ENCODE results near the gene NOVA2.

Gene NOVA2

GRCh38 chr19:45968626-45969025 is 5.0 kb downstream of the NOVA2 start:
- in situ Hi-C loops (cut with MboI; ENCODE audit: low sequenced_read_pairs) = no loop called here

DNA sequence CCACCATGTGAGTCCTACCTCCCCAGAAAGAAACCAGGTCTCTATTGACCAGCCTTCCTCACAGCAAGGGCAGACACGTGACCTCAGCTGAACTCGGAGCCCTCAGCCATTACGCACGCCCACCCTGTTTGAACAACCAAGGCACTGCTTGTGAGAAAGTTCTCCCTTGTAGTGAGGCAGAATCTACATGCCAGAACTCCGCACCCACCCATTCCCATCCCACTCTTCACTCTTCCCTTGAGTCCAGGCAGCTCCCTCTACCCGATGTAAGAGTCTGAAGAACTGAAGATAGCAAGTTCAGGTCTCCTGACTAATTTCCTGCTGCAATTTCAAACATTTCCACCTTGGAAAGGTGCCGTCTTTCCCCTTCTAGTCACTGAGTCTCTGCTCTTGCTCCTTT is 6.4 kb downstream of the NOVA2 start:
- in situ Hi-C loops (cut with MboI; ENCODE audit: low sequenced_read_pairs) = no loop called here

DNA sequence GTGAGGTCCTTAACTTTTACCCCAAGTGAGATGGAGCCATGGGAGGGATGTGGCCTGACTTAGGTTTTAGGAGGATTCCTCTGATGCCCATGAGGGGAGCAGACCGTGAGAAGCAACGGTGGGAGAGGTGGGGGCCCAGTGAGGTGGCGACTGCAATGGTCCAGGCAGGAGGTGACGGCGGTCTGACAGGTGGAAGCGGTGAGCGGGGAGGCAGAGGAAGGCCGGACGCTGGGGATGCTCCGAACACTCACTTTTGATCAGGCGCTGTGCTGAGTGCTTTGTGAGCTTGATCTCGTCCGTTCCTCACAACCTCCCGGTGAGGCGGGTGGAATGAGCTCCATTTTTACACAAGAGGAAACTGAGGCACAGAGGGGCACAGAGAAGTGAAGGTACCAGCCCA is 11.6 kb downstream of the NOVA2 start:
- in situ Hi-C loops (cut with MboI; ENCODE audit: low sequenced_read_pairs) = no loop called here

GRCh38 chr19:45960595-45961235 is 12.9 kb downstream of the NOVA2 start:
- in situ Hi-C loops (cut with MboI; ENCODE audit: low sequenced_read_pairs) = no loop called here

GRCh38 chr19:45959517-45960025 is 14.1 kb downstream of the NOVA2 start:
- in situ Hi-C loops (cut with MboI; ENCODE audit: low sequenced_read_pairs) = no loop called here

DNA sequence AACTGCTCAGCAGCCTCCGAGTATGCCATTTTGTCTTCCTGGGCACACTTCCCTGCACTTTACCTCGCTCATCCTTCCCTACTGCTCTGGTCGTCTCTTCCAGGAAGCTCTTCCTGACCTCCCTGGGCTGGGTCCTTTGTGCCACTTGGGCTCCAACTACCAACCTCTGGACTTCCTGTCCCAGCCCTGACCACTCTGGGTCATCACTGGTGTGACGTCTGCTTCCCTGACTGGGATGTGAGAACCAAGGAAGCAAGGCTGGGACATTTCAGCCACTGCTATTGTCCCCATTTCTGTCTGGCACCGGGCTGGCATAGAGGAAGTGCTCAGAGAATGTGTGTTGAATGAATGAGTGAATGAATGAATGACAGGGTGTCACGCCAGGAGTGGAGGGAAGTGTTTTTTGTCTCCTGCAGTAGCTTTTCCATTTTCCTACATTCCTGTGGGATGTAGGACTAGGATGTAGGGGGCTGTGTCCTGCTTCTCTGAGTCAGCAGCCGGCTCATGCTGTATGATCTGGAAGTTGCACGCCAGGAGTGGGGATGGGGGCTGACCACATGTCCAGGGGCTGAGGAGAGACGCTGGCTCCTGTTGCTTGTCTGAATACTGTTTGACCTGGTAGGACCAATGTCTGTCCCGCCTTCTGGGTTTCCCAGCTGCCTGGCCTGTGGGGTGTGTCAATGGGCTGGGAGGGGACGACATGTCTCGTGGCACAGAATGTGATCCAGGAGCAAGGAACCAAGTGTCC is 14.7 kb downstream of the NOVA2 start:
- in situ Hi-C loops (cut with MboI; ENCODE audit: low sequenced_read_pairs) = no loop called here

DNA sequence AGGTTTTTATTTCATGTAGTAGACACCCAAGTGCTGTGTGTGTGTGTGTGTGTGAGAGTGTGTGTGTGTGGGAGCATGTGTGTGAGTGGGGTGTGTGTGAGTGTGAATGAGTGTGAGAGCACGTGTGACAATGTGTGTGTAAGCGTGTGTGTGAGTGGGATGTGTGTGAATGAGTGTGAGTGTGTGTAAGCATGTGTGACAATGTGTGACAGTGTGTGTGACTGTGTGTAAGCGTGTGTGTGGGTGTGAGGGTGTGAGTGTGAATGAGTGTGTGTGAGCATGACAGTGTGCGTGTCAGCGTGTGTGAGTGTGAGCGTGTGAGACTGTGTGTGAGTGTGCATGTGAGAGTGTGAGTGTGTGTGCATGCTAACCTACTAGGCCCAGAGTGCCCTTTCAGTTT is 15.3 kb downstream of the NOVA2 start:
- in situ Hi-C loops (cut with MboI; ENCODE audit: low sequenced_read_pairs) = no loop called here

- in situ Hi-C loops (cut with MboI; ENCODE audit: low sequenced_read_pairs) = no loop called here
These were observed 17.6 kb downstream of the NOVA2 start for GRCh38 chr19:45955905-45956608.

GRCh38 chr19:45954156-45954555 is 19.5 kb downstream of the NOVA2 start:
- in situ Hi-C loops (cut with MboI; ENCODE audit: low sequenced_read_pairs) = no loop called here

GRCh38 chr19:45953676-45954075 is 20.0 kb downstream of the NOVA2 start:
- in situ Hi-C loops (cut with MboI; ENCODE audit: low sequenced_read_pairs) = no loop called here

GRCh38 chr19:45952686-45953505 is 20.8 kb downstream of the NOVA2 start:
- in situ Hi-C loops (cut with MboI; ENCODE audit: low sequenced_read_pairs) = no loop called here

DNA sequence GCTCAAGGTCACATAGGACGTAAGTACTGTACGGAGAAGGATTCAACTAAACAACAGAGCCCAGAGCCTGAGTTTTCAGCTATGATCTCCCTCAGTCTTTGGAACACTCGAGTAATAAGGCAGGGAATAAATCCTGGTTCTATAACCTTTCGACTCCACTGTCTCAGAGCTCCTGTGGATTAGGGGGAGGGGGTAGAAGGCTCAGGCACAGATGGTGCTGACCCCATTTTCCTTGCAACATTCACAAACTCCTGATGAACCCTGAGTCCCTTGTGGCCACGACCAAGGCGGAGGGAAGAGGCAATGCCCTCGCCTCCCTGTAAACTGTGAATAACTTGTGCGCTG is 21.4 kb downstream of the NOVA2 start:
- in situ Hi-C loops (cut with MboI; ENCODE audit: low sequenced_read_pairs) = no loop called here

GRCh38 chr19:45947926-45948325 is 25.7 kb downstream of the NOVA2 start:
- in situ Hi-C loops (cut with MboI; ENCODE audit: low sequenced_read_pairs) = no loop called here

DNA sequence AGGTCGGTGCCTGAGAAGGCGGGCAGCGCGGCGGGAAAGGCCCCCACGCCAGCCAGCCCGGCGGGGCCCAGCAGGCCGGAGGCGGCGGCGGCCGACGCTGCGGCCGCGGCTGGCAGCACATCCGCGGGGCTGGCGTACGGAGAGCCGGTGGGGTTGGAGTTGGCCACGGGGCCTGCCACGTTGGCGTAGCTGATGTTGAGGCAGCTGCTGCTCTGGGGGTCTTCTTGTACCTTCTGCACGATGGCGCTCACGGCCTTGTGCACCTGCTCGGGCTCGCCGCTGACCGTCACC is 33.2 kb downstream of the NOVA2 start:
- in situ Hi-C loops (cut with MboI; ENCODE audit: low sequenced_read_pairs) = no loop called here

DNA sequence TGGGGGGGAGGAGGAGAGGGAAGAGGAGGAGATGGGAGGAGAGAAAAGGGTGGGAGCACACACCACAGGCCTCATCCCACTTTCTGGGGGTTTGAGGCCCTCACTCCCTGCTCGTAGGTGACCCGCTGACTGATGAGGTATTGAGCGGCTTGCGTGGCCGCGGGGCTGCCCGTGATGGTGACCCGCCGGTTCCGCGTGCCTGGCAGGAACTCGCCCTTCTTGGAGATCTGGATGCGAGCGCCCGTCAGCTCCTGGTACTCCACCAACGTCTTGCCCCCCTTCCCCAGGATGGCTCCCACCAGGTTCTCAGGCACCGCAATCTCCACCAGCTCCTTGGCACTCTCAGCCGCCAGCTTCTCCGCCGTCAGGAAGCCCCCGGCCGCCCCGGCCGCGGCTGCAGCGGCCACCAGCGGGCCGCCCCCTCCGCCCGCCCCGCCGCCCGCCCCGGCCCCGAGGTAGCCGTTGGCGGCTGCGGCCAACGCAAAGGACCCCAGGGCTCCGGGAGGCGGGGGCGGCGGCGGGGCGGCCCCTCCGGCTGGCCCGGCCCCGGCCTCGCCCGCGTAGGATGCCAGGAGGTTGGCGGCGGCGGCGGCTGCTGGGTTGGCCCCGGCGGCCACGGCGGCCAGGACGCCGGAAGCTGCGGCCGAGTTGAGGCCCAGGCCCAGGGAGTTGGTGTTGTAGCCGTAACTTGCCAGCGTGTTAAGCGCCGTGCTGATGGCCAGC is 33.7 kb downstream of the NOVA2 start:
- in situ Hi-C loops (cut with MboI; ENCODE audit: low sequenced_read_pairs) = no loop called here

DNA sequence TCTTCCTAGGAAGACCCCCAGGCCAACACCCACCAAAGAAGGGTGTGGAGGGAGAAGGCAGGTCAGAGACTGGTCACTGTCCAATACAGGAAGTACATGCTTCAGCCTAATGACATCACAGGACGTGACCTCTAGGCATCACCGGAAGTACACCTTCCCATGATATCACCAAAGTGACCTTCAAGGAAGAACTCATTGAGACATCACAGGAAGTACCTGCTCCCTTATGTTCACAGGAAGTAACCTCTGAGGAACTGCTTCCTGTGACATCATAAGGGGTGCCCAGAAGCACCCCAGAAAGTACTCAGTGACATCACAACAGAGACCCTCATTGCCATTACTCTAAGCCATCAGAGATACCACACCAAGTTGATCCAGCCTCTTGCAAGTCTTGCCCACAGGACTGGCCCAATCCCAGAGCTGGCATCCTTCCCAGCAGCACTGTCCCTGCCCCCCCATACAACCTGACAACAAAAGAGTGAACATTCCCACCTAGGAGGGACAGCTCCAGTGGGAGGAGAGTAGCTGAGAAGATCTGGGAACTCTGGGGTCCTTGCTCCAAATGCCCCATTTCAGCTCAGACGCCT is 34.8 kb downstream of the NOVA2 start:
- in situ Hi-C loops (cut with MboI; ENCODE audit: low sequenced_read_pairs) = no loop called here

- in situ Hi-C loops (cut with MboI; ENCODE audit: low sequenced_read_pairs) = no loop called here
These were observed 38.4 kb downstream of the NOVA2 start for GRCh38 chr19:45935267-45935666.

DNA sequence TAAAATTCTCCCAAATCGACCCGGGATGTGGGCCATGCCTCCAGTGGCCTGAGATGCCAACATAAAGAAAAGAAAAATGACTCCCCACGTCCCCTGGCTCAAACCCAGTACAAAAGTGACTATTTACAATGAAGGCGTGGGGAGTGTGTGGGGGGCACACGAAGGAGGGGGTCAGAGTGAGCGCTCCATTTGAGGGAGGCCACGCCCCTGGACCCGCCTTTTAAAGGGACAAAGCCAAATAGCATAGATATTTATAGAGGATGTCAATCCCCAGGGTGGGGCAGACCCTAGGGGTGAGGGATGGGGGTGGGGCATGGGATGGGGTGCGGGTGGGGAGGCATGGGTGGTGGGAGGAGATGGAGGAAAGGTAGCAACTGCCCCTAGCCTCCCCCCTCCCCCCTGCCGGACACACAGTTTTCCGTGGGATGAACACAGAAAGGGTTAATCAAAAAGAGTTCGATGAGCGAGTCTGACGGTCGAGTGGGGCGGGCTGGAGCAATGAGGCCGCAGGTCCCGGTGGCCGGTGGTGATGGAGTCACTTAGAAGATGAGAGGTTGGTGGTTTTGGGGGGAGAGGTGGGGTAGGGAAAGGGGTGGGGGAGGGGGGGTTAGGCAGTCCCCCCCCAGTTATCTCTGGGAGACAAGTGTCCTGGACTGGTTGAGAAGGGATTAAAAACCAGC is 39.0 kb downstream of the NOVA2 start:
- in situ Hi-C loops (cut with MboI; ENCODE audit: low sequenced_read_pairs) = no loop called here

DNA sequence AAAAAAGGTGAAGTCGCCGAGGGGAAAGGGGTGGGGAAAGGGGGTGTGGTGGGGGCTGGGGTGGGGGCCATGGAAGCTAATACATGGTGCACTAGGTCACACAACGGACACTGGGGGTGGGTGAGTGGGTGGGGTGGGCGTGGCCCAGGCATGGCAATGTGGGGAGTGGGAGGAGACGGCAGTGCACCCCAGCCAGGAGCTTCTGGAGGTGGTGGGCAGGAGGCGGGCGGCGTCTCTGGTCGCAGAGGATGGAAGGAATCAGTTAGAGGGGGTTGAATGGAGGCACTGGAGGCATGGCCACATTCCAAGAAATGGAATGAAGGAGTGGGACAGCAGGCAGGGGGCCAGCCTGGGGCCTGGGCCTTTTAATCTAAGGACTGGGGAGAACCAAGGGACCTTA is 39.9 kb downstream of the NOVA2 start:
- in situ Hi-C loops (cut with MboI; ENCODE audit: low sequenced_read_pairs) = no loop called here

DNA sequence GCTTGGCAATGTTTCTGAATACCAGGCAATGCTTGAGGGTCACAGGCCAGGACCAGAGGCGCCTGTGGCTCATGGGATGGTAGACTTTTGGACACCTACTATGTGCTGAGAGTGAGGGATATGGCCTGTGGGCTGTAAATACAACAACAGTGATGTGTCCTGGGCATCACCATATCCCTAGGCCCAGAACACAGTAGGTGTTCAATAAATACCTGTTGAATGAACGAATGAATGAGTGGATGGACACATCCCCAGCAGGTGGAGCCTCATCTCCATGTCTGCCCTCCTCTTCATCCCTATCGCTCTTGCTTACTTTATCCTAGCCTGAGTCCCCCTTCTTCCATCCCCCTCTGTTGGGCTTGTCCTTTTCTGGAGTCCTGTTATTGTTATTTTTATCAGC is 42.6 kb downstream of the NOVA2 start:
- in situ Hi-C loops (cut with MboI; ENCODE audit: low sequenced_read_pairs) = no loop called here

All from HL-60/S4 treated with retinoic acid at 250 ng/mL for 4 days and 3 days (cell line).